HFFc6 (cell line): ENCODE data around the gene NUMA1. TPM values are rescaled to one million over a fixed set of nuclear protein-coding genes. Genes with fewer than 3 reads are reported as not detected.

Experiments used
- DNase-seq: peaks from one replicate; pipeline ENCODE4 v3.0.0-alpha.2; 2018
- H3K27ac Mint-ChIP-seq: 2 replicates; pipeline ENCODE4 v1.8.0; 2020; ENCODE audit warnings: mild to moderate bottlenecking, mixed read lengths
- H3K27me3 Mint-ChIP-seq: 2 replicates; pipeline ENCODE4 v1.8.0; 2021; ENCODE audit warnings: mild to moderate bottlenecking, moderate library complexity, mixed read lengths; ENCODE audit not compliant: insufficient read depth
- H3K36me3 Mint-ChIP-seq: 2 replicates; pipeline ENCODE4 v1.8.0; 2021; ENCODE audit warnings: low read depth, mixed read lengths
- H3K4me1 Mint-ChIP-seq: 2 replicates; pipeline ENCODE4 v1.8.0; 2020; ENCODE audit warnings: low read depth, mixed read lengths
- H3K4me3 Mint-ChIP-seq: 2 replicates; pipeline ENCODE4 v1.8.0; 2020; ENCODE audit warnings: mild to moderate bottlenecking, moderate library complexity, mixed read lengths
- H3K9me3 Mint-ChIP-seq: 2 replicates; pipeline ENCODE4 v1.8.0; 2020; ENCODE audit warnings: mild to moderate bottlenecking, mixed read lengths
- CTCF ChIP-seq: fragments of 200-600 bp; sonication (generic); IDR thresholded peaks from 2 replicates; pipeline ENCODE4 v1.5.0; 2021; ENCODE audit warnings: antibody characterized with exemption, mild to moderate bottlenecking
- total RNA-seq, 6 experiments: library from RNA; stranded (reverse); fragmentation: NEBNext Ultra II Directional; extraction: Animal tissue kit (Norgen Biotek cat#: 25700); gene quantifications; 2 replicates in 1 of 6; 3 replicates in 5 of 6; pipeline ENCODE4 v1.2.3, GENCODE V29; 2021

The NUMA1 gene
- total RNA-seq, 6 experiments from 2014 or later = 127 to 148 (median 137) TPM

GRCh38 chr11:71991494-71991893 is 88.8 kb downstream of the NUMA1 start:
- TF ChIP-seq CTCF = no peak
- Mint-ChIP-seq H3K9me3 (no peaks in the 10 kb centered on the region), H3K27ac (no peak overlapping the region), H3K4me1 (peaks cover 20% of the 10 kb centered on the region), H3K27me3 (no peaks in the 10 kb centered on the region), H3K4me3 (no peak overlapping the region), H3K36me3 (peaks cover 6% of the 10 kb centered on the region)
- no peak for DNase-seq

GRCh38 chr11:71990701-71991100 is 89.6 kb downstream of the NUMA1 start:
- Mint-ChIP-seq H3K27ac (no peak overlapping the region), H3K9me3 (no peaks in the 10 kb centered on the region), H3K4me1 (peaks cover 20% of the 10 kb centered on the region), H3K27me3 (no peaks in the 10 kb centered on the region), H3K36me3 (peaks cover 6% of the 10 kb centered on the region), H3K4me3 (no peak overlapping the region)
- DNase-seq = no peak
- TF ChIP-seq CTCF = no peak

GRCh38 chr11:71988050-71988449 is 92.3 kb downstream of the NUMA1 start:
- H3K36me3 Mint-ChIP-seq = peaks cover 1% of the 10 kb centered on the region
- no peak for TF ChIP-seq CTCF
- DNase-seq = peak; percentile 72
- peaks cover 26% of the 10 kb centered on the region for H3K4me1 Mint-ChIP-seq
- peak overlapping the region; percentile 36 for H3K4me3 Mint-ChIP-seq
- no peaks in the 10 kb centered on the region for H3K27me3 Mint-ChIP-seq
- H3K27ac Mint-ChIP-seq = peak overlapping the region; percentile 68
- no peaks in the 10 kb centered on the region for H3K9me3 Mint-ChIP-seq

GRCh38 chr11:71987521-71987920 is 92.8 kb downstream of the NUMA1 start:
- Mint-ChIP-seq H3K4me1 (peaks cover 28% of the 10 kb centered on the region), H3K27me3 (no peaks in the 10 kb centered on the region), H3K27ac (peak overlapping the region; percentile 68), H3K4me3 (no peak overlapping the region; the same call in 1 of the 2 replicates), H3K36me3 (no peaks in the 10 kb centered on the region), H3K9me3 (no peaks in the 10 kb centered on the region)
- no peak for TF ChIP-seq CTCF
- DNase-seq = no peak

- DNase-seq = no peak
- Mint-ChIP-seq H3K27me3 (no peaks in the 10 kb centered on the region), H3K27ac (no peak overlapping the region), H3K36me3 (no peaks in the 10 kb centered on the region), H3K4me1 (peaks cover 28% of the 10 kb centered on the region), H3K4me3 (no peak overlapping the region), H3K9me3 (no peaks in the 10 kb centered on the region)
- TF ChIP-seq CTCF = no peak
Observed at GRCh38 chr11:71986131-71986530, 94.2 kb downstream of the NUMA1 start.

- no peak for DNase-seq
- Mint-ChIP-seq H3K36me3 (peaks cover 4% of the 10 kb centered on the region; the same call in 1 of the 2 replicates), H3K4me3 (no peak overlapping the region), H3K27ac (no peak overlapping the region), H3K27me3 (peaks cover 4% of the 10 kb centered on the region; the same call in 1 of the 2 replicates), H3K4me1 (peaks cover 25% of the 10 kb centered on the region), H3K9me3 (no peaks in the 10 kb centered on the region)
- TF ChIP-seq CTCF = no peak
Observed at GRCh38 chr11:71979602-71980001, 100.7 kb downstream of the NUMA1 start.
